HG02610 (cell line): Measurements from ENCODE around the gene ITGA2B.

Experiments used
- ATAC-seq: cut with Tn5 transposase; IDR thresholded peaks from one replicate; pipeline ENCODE4 v1.9.1; 2021; ENCODE audit warnings: mild to moderate bottlenecking, moderate library complexity; ENCODE audit not compliant: unreplicated experiment

Gene ITGA2B

DNA sequence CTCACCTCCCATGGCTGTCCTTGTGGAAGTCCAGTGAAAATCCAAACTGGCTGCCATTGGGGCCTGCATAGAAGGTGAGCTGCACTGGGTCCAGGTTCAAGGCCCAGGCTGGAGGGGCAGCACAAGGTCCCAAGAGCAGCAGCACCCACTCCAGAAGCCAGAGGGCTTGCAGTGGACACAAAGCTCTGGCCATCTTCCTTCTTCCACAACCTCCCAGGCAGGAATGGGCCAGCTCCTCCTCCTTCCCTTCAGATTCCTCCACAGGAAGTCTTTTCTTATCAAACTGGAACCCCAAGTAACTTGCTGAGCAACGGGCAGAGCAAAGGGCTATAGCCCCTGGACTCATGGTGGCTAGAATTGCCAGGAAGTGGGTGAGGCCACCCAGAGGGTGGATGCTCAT is at the start of gene ITGA2B:
Gene ITGA2B, minus strand, starts transcription at position 369 of the 400 bp plus-strand sequence. Its CDS starts 176 bp downstream, at position 193.
- no peak for ATAC-seq

DNA sequence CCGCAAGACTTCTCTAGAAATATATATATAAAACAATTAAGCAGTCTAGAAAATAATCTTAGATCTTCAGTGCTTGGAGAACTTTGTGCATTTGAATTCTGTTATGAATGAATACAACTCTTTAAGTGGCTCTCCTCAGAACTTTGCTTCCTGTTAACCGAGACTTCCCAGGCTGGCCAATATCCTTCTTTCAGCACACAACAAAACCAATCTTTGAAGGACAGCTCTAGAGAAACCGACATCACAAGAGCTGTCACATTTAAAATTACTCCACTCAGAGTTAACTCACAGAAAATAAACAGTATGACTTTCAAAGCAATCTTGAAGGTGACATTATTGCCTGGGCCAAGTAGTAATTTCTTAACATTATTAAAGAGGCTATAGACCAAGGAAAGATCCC is 49.7 kb upstream of the ITGA2B start:
- ATAC-seq: no peak

DNA sequence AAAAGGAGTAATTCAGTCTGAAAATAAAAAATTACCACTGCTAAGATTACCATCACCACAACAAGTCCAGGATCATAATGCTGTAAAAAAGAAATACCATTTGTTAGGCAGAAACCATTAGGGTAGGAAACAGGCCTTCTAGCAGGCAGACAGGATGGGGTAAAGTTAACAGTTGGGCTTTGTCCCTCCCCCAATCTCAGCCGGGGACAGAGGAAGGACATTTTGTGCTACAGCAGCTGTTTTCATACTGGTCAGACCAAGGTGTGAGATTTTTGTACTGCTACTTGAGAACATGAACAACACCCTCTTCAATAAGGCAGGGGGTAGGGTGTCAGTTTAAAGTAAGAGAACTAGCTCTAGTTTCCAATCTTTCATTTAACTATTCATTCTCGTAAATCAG is 49.2 kb upstream of the ITGA2B start:
- no peak for ATAC-seq

DNA sequence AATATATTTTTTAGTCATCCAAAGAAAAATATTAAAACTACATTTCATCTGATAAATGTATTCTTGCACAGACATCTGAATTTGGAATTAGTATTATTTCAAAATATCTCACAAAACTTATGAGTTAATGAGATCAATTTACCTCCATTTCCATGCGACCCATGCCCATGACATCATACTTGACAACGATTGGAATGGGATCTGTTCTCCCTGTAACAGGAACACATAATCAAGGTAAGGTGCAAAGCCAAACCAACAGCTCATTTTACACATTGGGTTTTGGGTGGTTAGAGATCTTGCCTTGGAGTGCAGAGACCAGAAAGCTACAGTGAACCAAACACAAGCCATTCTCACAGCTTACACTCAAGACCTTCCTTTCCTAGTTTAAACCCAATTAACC is 46.9 kb upstream of the ITGA2B start:
- ATAC-seq: no peak

DNA sequence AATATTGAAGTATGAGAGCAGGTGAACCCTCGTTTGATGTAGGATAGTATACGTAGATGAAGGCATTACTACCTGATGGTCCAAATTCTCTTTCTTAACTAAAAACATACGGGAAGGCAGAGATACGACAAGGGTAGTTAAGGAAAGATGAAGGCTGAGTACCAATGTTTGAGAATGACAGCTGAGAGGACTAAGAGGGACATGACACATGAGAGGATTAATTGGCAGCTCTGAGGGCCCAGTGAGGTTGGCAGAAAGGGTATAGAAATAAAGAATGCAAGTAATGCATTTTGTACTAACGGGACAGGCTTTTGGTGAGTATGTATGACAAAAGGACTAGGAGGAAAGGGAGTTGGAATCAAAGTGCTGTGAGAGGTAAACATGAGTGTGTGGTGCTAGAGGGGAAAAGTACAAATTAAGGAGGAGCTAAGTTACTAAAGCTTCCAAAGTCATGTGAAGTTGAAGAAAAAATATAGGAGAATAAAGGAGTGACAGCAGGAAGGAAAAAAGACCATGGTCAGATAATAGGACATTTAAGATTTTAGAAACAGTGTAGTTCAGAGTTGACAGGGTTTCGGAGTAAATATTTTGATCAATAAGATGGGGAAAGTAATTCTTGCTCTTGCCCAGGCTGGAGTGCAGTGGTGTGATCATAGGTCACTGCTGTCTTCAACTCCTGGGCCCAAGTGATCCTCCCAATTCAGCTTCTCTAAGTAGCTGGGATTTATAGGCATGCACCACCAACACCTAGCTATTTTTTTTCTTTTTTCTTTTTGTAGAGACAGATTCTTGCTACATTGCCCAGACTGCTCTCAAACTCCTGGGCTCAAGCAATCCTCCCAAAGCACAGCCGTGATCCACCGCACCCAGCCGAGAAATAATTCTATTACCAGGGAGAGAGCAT is 43.1 kb upstream of the ITGA2B start:
- ATAC-seq: no peak

DNA sequence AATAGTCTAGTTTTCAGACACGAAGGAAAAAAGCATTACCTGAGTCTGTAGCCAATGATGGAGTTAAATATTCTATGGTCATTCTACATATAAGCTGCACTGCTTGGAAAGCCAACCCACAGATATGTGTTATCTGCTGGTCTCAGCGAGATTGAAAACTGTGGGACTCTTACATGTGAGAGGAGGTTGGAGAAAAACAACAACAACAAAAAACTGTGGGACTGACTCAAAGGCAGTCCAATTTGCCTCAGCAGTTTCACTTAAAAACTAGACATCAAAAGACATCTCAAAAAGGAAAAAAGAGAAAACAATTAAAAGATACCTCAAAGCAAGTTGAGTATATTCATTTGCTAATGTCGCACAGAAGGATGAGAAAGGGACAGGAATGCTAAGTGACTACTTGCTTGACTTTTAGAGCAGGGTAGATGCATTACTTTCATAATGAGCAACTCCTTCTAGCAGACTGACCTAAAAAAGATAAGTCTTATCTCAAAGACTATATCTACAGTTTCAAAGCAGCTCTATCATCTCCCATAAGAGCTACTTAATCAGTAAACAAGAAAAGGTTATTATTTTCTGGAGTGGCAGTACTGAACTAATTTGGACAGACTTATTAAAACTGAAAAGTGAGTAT is 35.5 kb upstream of the ITGA2B start:
- ATAC-seq: no peak

DNA sequence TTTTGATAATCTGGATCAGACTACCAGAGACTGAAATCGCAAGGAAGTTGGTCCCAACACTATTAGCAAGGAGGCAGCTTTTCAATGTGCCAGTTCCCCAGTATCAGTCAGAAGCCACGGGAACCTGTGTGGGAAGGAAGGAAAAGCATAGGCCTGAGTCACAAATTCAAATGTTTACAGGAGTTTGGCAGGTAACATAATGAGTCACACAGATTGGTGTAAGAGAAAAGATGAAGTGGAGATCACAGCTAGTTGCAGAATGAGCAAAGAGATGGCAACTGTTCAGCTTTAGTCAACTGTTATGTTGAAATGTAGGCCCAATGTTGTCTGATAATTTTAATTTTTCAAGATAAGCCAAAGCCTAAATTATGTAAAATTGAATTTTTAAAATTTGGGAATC is 28.1 kb upstream of the ITGA2B start:
- ATAC-seq: peak; percentile 68

DNA sequence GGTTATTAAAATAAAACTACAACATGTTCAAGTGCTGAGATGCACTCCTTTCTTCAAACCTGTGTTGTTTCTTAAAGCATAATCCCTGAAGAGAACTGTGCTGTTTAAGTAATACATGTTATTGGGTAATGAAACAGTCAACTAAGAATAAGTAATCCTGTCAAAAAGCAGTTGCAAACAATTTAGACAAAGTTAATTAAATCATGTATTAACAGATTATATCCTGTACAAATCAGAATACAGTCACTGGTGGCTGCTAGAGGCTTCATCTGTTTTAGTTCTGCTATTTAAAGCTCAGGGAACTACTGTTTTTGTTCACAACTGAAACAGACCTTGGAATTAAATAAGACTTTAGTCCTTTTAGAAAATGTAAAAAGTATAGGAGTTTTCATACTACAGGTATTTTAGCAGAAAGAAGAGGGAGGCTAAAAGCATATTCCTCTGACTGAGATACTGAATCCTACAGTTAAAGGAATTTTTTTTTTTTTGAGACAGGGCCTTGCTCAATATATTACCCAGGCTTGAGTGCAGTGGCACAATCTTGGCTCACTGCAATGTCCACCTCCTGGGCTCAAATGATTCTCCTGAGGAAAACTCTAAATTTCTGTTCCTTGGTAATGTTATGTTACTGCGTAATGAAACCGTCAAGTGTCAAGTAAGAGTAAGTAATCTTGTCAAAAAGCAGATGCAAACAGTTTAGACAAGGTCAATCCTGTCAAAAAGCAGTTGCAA is 27.3 kb upstream of the ITGA2B start:
- ATAC-seq: no peak

DNA sequence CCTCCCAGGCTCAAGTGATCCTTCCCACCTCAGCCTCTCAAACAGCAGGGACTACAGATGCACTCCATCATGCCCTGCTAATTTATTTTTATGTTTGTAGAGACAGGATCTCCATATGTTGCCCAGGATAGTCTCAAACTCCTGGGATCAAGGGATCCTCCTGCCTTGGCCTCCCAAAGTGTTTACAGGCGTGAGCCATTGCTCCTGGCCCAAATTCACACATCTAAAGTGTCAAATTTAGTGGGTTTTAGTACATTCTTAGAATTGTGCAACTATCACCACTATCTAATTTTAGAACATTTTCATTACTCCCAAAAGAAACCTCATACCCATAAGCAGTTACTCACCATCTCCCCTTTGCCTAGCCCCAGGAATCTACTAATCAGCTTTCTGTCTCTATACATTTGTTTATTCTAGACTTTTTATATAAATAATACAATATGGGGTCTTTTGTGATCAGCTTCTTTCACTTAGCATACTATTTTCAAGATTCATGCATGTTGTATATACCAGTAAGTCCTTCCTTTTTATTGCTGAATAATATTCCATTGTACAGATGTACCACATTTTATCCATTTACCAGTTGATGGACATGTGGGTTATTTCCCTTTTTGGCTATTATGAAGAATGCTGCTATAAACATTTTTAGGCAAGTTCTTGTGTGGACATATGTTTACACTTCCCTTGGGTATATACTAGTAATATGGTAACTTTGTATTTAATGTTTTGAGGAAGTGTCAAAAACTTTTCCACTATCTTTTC is 25.1 kb upstream of the ITGA2B start:
- no peak for ATAC-seq

DNA sequence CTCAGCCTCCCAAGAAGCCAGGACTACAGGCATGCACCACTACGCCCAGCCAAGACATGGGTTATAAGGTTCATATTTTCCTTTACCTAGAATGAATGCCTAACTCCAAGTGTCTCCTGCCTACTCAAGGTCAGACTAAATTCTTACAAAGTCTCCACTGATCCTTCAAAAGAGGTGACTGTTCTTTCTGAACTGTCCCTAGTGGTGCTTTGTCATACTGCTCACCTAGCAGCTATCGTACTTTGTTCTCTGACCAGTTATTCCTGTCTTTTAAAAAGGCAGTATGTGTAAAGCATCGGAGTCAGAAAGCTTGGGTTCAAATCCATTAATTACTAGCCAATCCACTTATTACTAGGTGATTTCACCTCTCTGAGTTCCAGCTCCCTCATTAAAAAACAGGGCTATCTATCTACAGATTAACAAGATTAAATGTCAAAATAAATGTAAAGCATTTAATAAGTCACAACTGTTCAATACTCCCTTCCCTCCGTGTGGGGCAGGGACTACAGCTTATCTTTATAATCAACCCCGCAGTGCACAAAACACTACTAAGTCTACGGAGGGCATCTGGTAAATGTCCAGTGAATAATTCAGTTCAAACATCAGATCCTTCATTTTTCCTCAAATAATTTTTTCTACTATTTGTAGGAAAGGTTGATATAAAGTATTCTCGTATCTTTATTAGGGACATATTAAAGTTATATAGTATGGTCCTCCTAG is 20.0 kb upstream of the ITGA2B start:
- no peak for ATAC-seq

DNA sequence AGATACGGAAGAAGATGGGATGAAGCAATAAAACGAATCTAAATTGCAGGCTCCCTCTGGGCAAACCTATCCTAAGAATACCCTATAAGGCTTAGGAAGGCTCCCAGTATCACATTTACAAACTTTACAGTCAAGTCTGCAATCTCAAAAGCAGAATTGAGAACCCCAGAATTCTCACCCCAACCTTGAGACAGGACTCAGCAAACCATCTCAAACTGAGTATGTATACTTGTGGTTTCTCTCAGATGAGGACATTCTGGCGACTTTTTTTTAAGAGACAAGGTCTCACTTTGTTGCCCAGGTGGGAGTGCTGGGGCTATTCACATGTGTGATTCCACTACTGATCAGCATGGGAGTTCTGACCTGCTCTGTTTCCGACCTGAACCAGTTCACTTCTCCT is 19.3 kb upstream of the ITGA2B start:
- ATAC-seq: no peak

DNA sequence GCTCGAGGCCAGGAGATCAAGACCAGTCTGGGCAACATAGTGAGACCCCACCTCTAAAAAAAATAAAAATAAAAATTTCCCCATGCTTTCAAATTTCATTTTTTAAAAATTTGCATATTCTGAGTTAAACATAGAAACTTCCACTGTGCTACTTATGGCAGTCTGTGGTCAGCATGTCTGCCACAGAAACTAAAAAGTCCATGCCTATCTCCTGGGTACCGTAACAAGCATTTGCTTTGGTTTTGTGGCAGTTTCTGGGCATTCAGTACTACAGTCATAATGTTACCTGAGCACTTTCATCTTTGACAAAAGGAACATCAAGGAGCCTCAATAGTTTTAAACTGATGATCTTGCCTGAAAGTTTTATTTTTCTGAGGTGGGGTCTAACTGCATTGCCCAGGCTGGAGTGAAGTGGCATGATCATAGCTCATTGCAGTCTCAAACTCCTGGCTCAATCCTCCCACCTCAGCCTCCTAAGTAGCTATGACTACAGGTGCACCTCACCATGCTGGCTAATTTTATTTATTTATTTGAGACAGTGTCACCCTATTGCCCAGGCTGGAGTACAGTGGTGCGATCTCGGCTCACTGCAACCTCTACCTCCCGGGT is 13.2 kb upstream of the ITGA2B start:
- ATAC-seq: peak; percentile 72

DNA sequence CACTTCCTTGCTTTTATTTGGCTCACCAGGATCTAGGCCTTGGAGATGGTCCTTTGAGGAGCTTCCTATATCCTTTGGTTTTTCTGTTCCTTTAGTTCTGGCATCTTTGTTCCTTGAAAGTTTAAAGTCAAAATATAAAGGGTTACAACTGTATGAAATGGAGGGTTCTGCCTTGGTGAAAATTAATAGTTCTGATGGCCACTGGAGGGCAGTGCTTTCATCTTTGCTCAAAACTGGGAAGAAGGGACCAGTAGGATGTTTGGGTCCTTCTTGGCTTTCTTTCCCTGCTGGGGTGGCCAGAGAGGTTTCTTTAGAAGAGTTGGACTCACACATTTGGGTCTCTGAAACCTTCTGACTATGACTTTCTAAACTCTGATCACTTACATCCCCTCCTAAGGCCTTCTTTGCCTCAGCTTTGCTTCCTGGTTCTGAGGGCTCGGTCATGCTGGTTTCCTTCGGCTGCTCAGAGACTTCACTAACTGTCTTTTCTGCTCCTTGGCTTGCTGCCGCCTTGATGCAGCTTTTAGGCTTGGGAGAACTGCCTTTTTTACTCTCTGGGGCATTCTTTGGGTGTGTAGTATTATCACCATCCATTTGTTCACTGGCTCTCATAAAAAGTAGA is 10.9 kb upstream of the ITGA2B start:
- ATAC-seq: no peak

DNA sequence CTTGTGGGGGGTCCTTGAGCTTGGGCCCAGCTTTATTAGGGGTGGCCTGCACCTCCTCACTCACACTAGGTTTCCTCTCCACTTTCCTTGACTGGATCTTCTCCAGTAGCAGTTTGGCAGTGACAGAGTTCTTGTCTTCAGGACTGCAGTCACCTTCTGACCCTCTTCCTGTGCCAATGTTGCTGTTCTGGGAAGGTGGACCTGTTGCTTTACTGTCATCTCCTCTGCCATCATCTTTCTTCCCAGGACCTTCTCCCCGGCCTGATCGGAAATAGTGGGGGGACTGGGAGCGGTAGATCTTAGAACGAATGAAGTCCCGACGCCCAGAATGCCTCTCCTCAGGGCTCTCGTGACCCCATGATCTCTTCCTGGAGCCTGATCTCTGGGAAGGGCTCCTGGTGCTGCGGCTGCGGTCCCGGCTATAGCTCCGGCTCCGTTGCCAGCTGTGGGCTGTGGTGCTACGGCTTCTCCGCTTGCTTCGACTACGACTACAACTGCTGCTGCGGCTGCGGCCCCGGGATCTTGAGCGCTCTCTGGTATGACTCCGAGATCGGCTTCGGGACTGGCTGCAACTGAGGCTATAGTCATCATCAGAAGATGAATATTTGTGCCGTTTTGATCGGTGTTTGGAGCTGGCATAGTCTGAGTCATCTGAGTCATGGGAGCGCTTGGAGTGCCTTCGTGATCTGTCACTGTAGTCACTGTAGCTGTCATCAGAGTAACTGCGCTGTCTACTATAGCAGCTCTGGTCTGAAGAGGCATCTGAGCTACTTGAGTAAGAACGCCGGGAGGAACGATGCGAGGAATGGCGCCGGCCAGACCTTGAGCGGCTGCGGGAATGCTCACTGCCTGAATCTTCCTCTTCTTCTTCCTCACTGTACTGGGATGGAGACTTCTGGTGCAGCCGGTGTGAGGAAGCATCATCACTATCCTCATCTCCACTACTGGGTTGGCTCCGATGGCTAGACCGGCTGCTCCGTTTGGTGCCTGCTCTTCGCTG is 9.5 kb upstream of the ITGA2B start:
- no peak for ATAC-seq

DNA sequence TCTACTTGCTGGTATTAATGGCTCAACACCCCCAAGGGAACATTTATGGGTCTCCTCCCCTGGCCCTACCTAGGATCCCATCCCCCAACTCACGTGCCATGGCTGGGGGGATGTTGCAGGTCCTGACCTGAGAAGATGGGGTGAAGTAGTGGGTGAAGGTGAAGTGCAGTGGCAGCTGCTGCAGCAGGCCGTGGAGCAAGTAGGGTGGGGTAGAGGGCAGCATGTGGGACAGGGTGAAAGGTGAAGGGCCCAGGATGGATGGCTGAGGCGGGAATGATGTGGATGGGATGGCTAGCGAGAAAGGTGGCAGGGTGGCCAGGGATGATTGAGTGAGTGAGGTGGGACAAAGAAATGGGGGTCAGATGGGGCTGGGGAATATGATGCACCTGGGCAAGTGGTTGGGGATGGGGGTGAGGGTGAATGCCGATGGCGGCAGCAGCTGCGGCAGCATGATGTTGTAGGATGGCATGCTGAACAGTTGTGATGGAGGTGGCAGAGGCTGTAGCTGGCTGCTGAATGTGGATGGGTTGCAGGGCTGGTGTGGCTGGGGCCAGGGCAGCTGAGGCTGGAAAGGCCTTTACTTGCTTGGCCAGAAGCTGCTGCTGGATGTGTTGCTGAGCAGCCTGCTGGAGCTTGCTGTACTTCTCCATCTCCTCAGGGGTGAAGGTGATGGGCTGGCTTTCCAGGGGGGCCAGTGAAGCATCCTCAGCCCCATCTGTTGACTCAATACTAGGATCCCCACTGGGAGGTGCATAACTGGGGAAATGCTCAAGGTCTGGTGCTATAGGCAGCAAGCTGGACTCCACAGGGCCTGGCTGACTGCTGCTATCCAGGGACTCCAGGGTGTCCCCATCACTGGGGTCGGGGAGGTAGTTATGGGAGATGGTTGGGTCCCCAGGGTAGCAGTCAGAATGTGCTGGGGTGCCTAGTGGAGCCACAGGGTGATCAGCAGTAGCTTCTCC is 8.3 kb upstream of the ITGA2B start:
- no peak for ATAC-seq

DNA sequence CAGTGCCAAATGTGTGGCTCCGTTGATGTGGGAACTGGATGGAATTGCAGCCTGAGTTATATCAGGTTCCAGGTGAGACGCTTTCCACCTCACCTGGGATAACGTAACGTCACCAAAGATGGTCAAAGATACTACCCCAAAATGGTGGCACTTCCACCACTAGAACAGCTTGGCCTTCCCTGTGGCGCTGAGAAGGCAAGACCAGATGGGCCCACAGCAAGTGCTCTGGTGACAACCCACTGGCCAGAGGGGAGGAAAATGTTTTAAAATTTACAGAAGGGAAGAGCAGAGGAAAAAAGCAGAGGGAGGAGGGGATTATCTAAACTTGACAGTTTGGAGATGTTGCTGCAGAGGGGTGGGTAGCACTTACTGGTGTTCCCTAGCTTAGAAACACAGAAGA is 7.5 kb upstream of the ITGA2B start:
- ATAC-seq: no peak

DNA sequence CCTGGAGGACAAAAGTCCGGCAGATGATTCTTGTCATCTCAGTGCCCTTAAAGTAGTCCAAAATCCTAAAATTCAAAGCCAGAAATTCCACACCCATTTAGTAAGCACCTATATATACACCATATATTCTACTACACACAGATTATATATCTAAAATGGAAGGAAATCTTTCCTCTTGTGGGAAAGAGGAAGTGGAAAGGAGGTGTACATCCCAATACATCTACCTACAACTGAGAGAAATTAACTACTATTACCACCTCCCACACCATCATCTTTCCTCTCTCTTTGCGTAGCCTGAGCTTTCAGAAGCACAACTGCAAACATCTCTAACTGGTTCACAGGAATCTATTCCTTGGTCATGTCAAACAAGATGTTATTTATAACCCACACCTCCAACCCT is 5.4 kb upstream of the ITGA2B start:
- ATAC-seq: no peak
